H1 (cell line): Measurements from ENCODE around the gene C19orf25. TPM values are rescaled to one million over a fixed set of nuclear protein-coding genes. Genes with fewer than 3 reads are reported as not detected.

Experiments
- ASH2L ChIP-seq: fragments of 200-600, 300-600 bp; sonication (generic); IDR thresholded peaks from one replicate; pipeline ENCODE4 v1.7.1; 2017; ENCODE audit warnings: low read length
- BCL11A ChIP-seq, 2 experiments: IDR thresholded peaks; one replicate each; pipeline ENCODE4 v1.6.1; 2011; ENCODE audit warnings: low read depth in 2 of 2, low read length in 2 of 2, mild to moderate bottlenecking in 2 of 2
- BRCA1 ChIP-seq: IDR thresholded peaks from 2 replicates; pipeline ENCODE4 v1.6.1; 2012; ENCODE audit warnings: low read depth, low read length, improper control_type of control experiment
- CHD2 ChIP-seq: IDR thresholded peaks from 2 replicates; pipeline ENCODE4 v1.6.1; 2012; ENCODE audit warnings: low read length, improper control_type of control experiment
- CTBP2 ChIP-seq: IDR thresholded peaks from 2 replicates; pipeline ENCODE4 v1.7.0; 2011; ENCODE audit warnings: borderline replicate concordance, mild to moderate bottlenecking, moderate library complexity, mixed read lengths, low read length; ENCODE audit not compliant: insufficient read depth, insufficient read length
- EGR1 ChIP-seq: IDR thresholded peaks from 2 replicates; pipeline ENCODE4 v1.6.1; 2011; ENCODE audit warnings: low read depth, low read length, borderline replicate concordance
- KDM1A ChIP-seq: fragments of 200-600, 300-600 bp; sonication (generic); IDR thresholded peaks from 2 replicates; pipeline ENCODE4 v1.7.1; 2016; ENCODE audit warnings: mild to moderate bottlenecking, low read length, borderline replicate concordance
- KDM4A ChIP-seq: IDR thresholded peaks from one replicate; pipeline ENCODE4 v1.7.1; 2012; ENCODE audit warnings: low read depth, mild to moderate bottlenecking, moderate library complexity, low read length, inconsistent platforms; ENCODE audit not compliant: severe bottlenecking
- MAFK ChIP-seq: IDR thresholded peaks from 2 replicates; pipeline ENCODE4 v1.6.1; 2012; ENCODE audit warnings: low read depth, mild to moderate bottlenecking, improper control_type of control experiment, low read length
- NANOG ChIP-seq: IDR thresholded peaks from 2 replicates; pipeline ENCODE4 v1.6.1; 2011; ENCODE audit warnings: low read length, low read depth, mild to moderate bottlenecking, inconsistent platforms; ENCODE audit not compliant: insufficient read depth, poor library complexity, severe bottlenecking
- RNF2 ChIP-seq: fragments of 200-900, 300-1000 bp; sonication (generic); IDR thresholded peaks from 2 replicates; pipeline ENCODE4 v1.7.1; 2016; ENCODE audit warnings: borderline replicate concordance, low read depth, mild to moderate bottlenecking, antibody characterized with exemption, low read length; ENCODE audit not compliant: poor library complexity, severe bottlenecking; ENCODE audit errors: missing control alignments
- SIX5 ChIP-seq: IDR thresholded peaks from 2 replicates; pipeline ENCODE4 v1.6.1; 2011; ENCODE audit warnings: mild to moderate bottlenecking, low read depth, low read length
- SP4 ChIP-seq: IDR thresholded peaks from 2 replicates; pipeline ENCODE4 v1.6.1; 2012; ENCODE audit warnings: low read length, inconsistent platforms
- TCF12 ChIP-seq: IDR thresholded peaks from 2 replicates; pipeline ENCODE4 v1.6.1; 2011; ENCODE audit warnings: low read depth, mild to moderate bottlenecking, low read length
- TEAD4 ChIP-seq: IDR thresholded peaks from 2 replicates; pipeline ENCODE4 v1.6.1; 2012; ENCODE audit warnings: low read depth, low read length, inconsistent platforms, mixed read lengths
- polyA plus RNA-seq, 7 experiments: library from polyadenylated mRNA; depleted of rRNA in 3 of 7; stranded (reverse) in 5 of 7; unstranded in 2 of 7; fragments of >200 nt in 5 of 7; fragments of 200-250 nt in 2 of 7; gene quantifications; 1 replicate in 5 of 7; 2 replicates in 1 of 7; 4 replicates in 1 of 7; pipeline versions ENCODE4 v1.2.1 to v1.2.3, GENCODE V29; 2011 to 2013; ENCODE audit warnings: missing spikeins in 2 of 7, mixed read lengths in 2 of 7
- total RNA-seq: library from RNA; stranded (reverse); fragmentation: NEBNext Ultra II Directional; extraction: Animal tissue kit (Norgen Biotek cat#: 25700); gene quantifications from 2 replicates; pipeline ENCODE4 v1.2.1, GENCODE V29; 2021
- TF ChIP-seq, protein P1 (sequence below), 3 experiments: IDR thresholded peaks; 1 replicate in 2 of 3; 2 replicates in 1 of 3; pipeline versions ENCODE4 v1.5.1 to v1.6.1; 2011; ENCODE audit warnings: low read length in 3 of 3, mild to moderate bottlenecking in 3 of 3, inconsistent platforms in 2 of 3, low read depth in 1 of 3, moderate library complexity in 1 of 3; ENCODE audit not compliant: insufficient read depth in 1 of 3; ENCODE audit errors: control extremely low read depth in 1 of 3
- TF ChIP-seq, protein P2 (sequence below): IDR thresholded peaks from 2 replicates; pipeline ENCODE4 v1.6.1; 2011; ENCODE audit warnings: low read depth, mild to moderate bottlenecking, low read length; ENCODE audit not compliant: insufficient read depth
- TF ChIP-seq, protein P3 (sequence below): IDR thresholded peaks from 2 replicates; pipeline ENCODE4 v1.6.1; 2012; ENCODE audit warnings: inconsistent platforms
- TF ChIP-seq, protein P4 (sequence below): IDR thresholded peaks from 2 replicates; pipeline ENCODE4 v1.6.1; 2011; ENCODE audit warnings: low read length, improper control_type of control experiment

Gene C19orf25
- total and polyA plus RNA-seq, 2 of the 8 experiments (the other 6 are each of a cell fraction or from before 2014, with no cell fraction given) = 41.3 to 67.4 TPM

DNA sequence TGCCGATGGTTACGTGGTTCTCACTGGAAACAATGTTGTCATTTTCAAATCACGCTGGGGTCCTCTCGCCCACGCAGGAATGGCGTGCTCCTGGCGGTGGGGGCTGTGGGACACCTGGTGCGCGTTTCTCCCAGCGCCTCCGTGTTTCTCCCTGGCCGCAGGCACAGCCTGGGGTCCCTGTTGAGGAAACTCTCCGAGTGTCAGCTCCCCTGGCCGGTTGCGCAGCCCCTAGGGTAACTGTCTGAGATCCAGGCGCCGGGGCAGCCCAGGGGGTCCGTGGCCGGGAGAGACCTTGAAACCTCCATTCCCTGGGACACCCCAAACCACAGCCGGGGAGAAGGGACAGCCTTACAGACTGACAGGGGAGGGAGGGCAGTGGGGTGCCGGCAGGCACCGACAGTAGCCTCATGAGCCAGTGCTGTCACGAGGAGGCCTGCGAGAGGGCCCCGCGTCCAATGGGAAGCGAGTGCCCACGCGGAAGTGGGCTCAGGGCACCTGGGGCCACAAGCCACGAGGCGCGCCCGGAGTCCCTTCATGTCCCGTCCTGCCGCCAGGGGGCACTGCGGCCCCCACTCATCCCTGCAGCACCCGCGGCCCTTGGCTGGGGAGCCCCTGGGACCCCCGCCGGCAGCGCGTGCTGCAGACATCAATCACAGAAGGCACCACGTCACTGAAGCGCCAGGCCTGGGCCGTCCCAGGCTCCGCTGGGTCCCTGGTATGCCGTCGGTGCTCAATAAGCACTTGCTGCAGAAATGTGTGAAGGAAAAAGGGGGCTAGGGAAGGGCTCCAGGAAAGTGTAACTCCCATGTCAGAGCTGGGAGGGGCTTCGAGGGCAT lies 24.3 kb upstream of the C19orf25 start (continued):
- TF ChIP-seq BRCA1 (no peak), BCL11A (IDR thresholded peaks at IDR 0.05; ENCODE audit: low read depth in 2 of 2, low read length in 2 of 2) (no peak), CTBP2 (peak; percentile 64), TEAD4 (no peak), ASH2L (peak; percentile 30), RNF2 (no peak), SIX5 (no peak), CHD2 (no peak), NANOG (no peak), SP4 (no peak), KDM4A (no peak), KDM1A (0 out of 2 replicates have a peak, but pooled peaks have one; percentile 14), TCF12 (no peak), EGR1 (no peak), MAFK (no peak)
- TF ChIP-seq, protein P1, sequence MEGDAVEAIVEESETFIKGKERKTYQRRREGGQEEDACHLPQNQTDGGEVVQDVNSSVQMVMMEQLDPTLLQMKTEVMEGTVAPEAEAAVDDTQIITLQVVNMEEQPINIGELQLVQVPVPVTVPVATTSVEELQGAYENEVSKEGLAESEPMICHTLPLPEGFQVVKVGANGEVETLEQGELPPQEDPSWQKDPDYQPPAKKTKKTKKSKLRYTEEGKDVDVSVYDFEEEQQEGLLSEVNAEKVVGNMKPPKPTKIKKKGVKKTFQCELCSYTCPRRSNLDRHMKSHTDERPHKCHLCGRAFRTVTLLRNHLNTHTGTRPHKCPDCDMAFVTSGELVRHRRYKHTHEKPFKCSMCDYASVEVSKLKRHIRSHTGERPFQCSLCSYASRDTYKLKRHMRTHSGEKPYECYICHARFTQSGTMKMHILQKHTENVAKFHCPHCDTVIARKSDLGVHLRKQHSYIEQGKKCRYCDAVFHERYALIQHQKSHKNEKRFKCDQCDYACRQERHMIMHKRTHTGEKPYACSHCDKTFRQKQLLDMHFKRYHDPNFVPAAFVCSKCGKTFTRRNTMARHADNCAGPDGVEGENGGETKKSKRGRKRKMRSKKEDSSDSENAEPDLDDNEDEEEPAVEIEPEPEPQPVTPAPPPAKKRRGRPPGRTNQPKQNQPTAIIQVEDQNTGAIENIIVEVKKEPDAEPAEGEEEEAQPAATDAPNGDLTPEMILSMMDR (IDR thresholded peaks at IDR 0.05; ENCODE audit: control extremely low read depth in 1 of 3, insufficient read depth in 1 of 3, low read depth in 1 of 3, low read length in 3 of 3) = peak; percentile 58 to 84 (median 77)
- TF ChIP-seq, protein P2, sequence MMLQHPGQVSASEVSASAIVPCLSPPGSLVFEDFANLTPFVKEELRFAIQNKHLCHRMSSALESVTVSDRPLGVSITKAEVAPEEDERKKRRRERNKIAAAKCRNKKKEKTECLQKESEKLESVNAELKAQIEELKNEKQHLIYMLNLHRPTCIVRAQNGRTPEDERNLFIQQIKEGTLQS = no peak
- TF ChIP-seq, protein P3, sequence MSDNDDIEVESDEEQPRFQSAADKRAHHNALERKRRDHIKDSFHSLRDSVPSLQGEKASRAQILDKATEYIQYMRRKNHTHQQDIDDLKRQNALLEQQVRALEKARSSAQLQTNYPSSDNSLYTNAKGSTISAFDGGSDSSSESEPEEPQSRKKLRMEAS = peak; percentile 97
- TF ChIP-seq, protein P4, sequence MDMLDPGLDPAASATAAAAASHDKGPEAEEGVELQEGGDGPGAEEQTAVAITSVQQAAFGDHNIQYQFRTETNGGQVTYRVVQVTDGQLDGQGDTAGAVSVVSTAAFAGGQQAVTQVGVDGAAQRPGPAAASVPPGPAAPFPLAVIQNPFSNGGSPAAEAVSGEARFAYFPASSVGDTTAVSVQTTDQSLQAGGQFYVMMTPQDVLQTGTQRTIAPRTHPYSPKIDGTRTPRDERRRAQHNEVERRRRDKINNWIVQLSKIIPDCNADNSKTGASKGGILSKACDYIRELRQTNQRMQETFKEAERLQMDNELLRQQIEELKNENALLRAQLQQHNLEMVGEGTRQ = no peak
